C4-2B (cell line): Measurements from ENCODE around the gene KIAA2012.

Experiments used
- CTCF ChIP-seq: fragments of 450-650 bp; conservative IDR thresholded peaks from 2 replicates; pipeline ENCODE4 v1.5.1; 2017; ENCODE audit warnings: mild to moderate bottlenecking
- ZFX ChIP-seq: fragments of 450-650 bp; IDR thresholded peaks from 2 replicates; pipeline ENCODE4 v1.6.1; 2017

DNA sequence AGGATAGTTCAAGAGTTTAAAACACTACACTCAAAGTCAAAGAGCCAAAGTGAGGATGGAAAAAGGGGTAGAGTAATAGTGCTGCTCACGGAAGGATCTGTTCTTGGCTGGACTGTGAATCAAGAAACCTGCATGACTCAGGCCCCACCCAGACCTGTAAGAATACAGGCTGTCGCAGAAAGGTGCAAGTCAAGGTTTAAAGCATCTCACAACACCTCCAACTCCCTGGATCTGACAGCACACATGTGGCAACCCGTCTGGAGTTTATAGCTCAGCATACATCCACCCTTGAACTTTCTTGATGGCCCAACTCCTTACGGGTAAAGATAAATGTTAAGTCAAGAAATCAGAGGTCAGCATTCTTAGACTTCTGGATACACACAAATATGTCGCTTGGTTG is 6.3 kb downstream of the KIAA2012 start:
- TF ChIP-seq CTCF (no peak), ZFX (no peak)
